A549 (cell line): Measurements from ENCODE around the gene RETREG1. TPM values are rescaled to one million over a fixed set of nuclear protein-coding genes. Genes with fewer than 3 reads are reported as not detected.

Experiments used
- ATAC-seq, 2 experiments: fragments of 200-7000 bp in 1 of 2; fragments of >200 bp in 1 of 2; cut with Nextera tagmentation in 1 of 2; cut with Tn5 transposase in 1 of 2; 3 replicates each; pipeline versions ENCODE4 v1.8.0 to v1.9.1; 2018 to 2020; ENCODE audit warnings: mild to moderate bottlenecking in 1 of 2, moderate library complexity in 1 of 2
- CTCF ChIA-PET: fragments of 300-600 bp; sonication (Branson Sonifier 250); formaldehyde crosslinking; extraction: SDS; loops from one replicate; lab custom pipeline; 2021; ENCODE audit warnings: antibody characterized with exemption, inconsistent platforms; lab: Yijun Ruan, JAX
- POLR2A ChIA-PET: fragments of 350-600 bp; formaldehyde crosslinking; extraction: SDS; loops from one replicate; lab custom pipeline; 2021; ENCODE audit warnings: antibody characterized with exemption, inconsistent platforms; lab: Yijun Ruan, JAX
- DNase-seq, 2 experiments: peaks; one replicate each; pipeline versions ENCODE4 v3.0.0 to v3.0.0-alpha.2; 2011 to 2016; ENCODE audit warnings: low read depth in 1 of 2, low spot score in 1 of 2
- FAIRE-seq: peaks from 2 replicates; lab custom pipeline; 2011; peaks lifted over from hg19 to GRCh38; lab: Jason Lieb, UNC
- H3K27ac ChIP-seq, 2 experiments: fragments of >200 bp; sonication (Bioruptor Twin); formaldehyde crosslinking; 3 replicates each; pipeline ENCODE4 v1.5.1; 2016 to 2017
- H3K4me1 ChIP-seq: fragments of >200 bp; sonication (Bioruptor Twin); formaldehyde crosslinking; 3 replicates; pipeline ENCODE4 v1.6.1; 2016
- H3K4me2 ChIP-seq: fragments of >200 bp; sonication (Bioruptor Twin); formaldehyde crosslinking; 3 replicates; pipeline ENCODE4 v1.6.1; 2016
- H3K4me3 ChIP-seq: fragments of >200 bp; sonication (Bioruptor Twin); formaldehyde crosslinking; 3 replicates; pipeline ENCODE4 v1.5.1; 2016
- H3K9me3 ChIP-seq: fragments of >200 bp; sonication (Bioruptor Twin); formaldehyde crosslinking; 3 replicates; pipeline ENCODE4 v1.6.1; 2016
- BHLHE40 ChIP-seq: IDR thresholded peaks from 2 replicates; pipeline ENCODE4 v1.6.1; 2012; ENCODE audit warnings: low read depth, low read length, inconsistent platforms
- CBX2 ChIP-seq: fragments of 200-600 bp; sonication (generic); IDR thresholded peaks from 2 replicates; pipeline ENCODE4 v1.6.1; 2016; ENCODE audit warnings: low read depth, mild to moderate bottlenecking, borderline replicate concordance
- CBX8 ChIP-seq: fragments of 200-600 bp; sonication (generic); IDR thresholded peaks from 2 replicates; pipeline ENCODE4 v1.6.1; 2016
- CEBPB ChIP-seq, 2 experiments: fragments of >200 bp in 1 of 2; sonication (Bioruptor Twin) in 1 of 2; formaldehyde crosslinking in 1 of 2; IDR thresholded peaks; 2 replicates each; pipeline ENCODE4 v1.6.1; 2012 to 2016
- CHD4 ChIP-seq: fragments of 200-600 bp; sonication (generic); IDR thresholded peaks from 2 replicates; pipeline ENCODE4 v1.6.1; 2016; ENCODE audit warnings: antibody characterized with exemption, mild to moderate bottlenecking, borderline replicate concordance
- ESRRA ChIP-seq: fragments of 150-350 bp; IDR thresholded peaks from 2 replicates; pipeline ENCODE4 v1.6.1; 2014; ENCODE audit warnings: mild to moderate bottlenecking, low read length, borderline replicate concordance
- FOXS1 ChIP-seq: fragments of 250-450 bp; sonication (Bioruptor Pico); IDR thresholded peaks from 2 replicates; pipeline ENCODE4 v1.5.0; 2020; ENCODE audit warnings: mild to moderate bottlenecking, moderate library complexity
- HEYL ChIP-seq: fragments of 250-450 bp; sonication (Bioruptor Pico); IDR thresholded peaks from 2 replicates; pipeline ENCODE4 v1.8.0; 2021; ENCODE audit warnings: mild to moderate bottlenecking, moderate library complexity
- HOXB5 ChIP-seq: fragments of 250-450 bp; sonication (Bioruptor Pico); IDR thresholded peaks from 2 replicates; pipeline ENCODE4 v1.5.0; 2020; ENCODE audit warnings: mild to moderate bottlenecking, moderate library complexity
- KDM1A ChIP-seq: fragments of 200-600 bp; sonication (generic); IDR thresholded peaks from 2 replicates; pipeline ENCODE4 v1.6.1; 2016; ENCODE audit warnings: low read depth, mild to moderate bottlenecking
- MAFK ChIP-seq: fragments of 450-650 bp; IDR thresholded peaks from 2 replicates; pipeline ENCODE4 v1.6.1; 2014; ENCODE audit not compliant: partially characterized antibody
- MAZ ChIP-seq: fragments of 150-350 bp; IDR thresholded peaks from 2 replicates; pipeline ENCODE4 v1.6.1; 2014; ENCODE audit warnings: antibody characterized with exemption, low read depth, low read length, borderline replicate concordance
- MYC ChIP-seq: IDR thresholded peaks from 2 replicates; pipeline ENCODE4 v1.6.1; 2012; ENCODE audit warnings: mild to moderate bottlenecking, inconsistent platforms, low read length, improper control_type of control experiment, borderline replicate concordance
- NPAS2 ChIP-seq: fragments of 250-450 bp; sonication (Bioruptor Pico); IDR thresholded peaks from 2 replicates; pipeline ENCODE4 v1.8.0; 2022; ENCODE audit warnings: mild to moderate bottlenecking, moderate library complexity, borderline replicate concordance
- NR3C1 ChIP-seq: fragments of >200 bp; sonication (Bioruptor Twin); formaldehyde crosslinking; IDR thresholded peaks from 3 replicates; pipeline ENCODE4 v1.6.1; 2017
- POLR2AphosphoS2 ChIP-seq: conservative IDR thresholded peaks from 2 replicates; pipeline ENCODE4 v1.6.1; 2012; ENCODE audit warnings: low read length, improper control_type of control experiment, inconsistent platforms
- RARB ChIP-seq: fragments of 250-450 bp; sonication (Bioruptor Pico); IDR thresholded peaks from 2 replicates; pipeline ENCODE4 v1.8.0; 2021; ENCODE audit warnings: mild to moderate bottlenecking, moderate library complexity
- RCOR1 ChIP-seq: fragments of 150-350 bp; IDR thresholded peaks from 2 replicates; pipeline ENCODE4 v1.6.1; 2014; ENCODE audit warnings: antibody characterized with exemption, low read length, low read depth
- RFX5 ChIP-seq: fragments of 450-650 bp; IDR thresholded peaks from 2 replicates; pipeline ENCODE4 v1.7.1; 2014; ENCODE audit warnings: antibody characterized with exemption, mild to moderate bottlenecking, moderate library complexity
- ZFP36 ChIP-seq: fragments of 450-650 bp; IDR thresholded peaks from 2 replicates; pipeline ENCODE4 v1.6.1; 2014; ENCODE audit warnings: borderline replicate concordance; ENCODE audit not compliant: partially characterized antibody
- WGBS: methylation state at CpG from one replicate; pipeline ENCODE4 v1.1.6; 2017; ENCODE audit errors: missing lambda C conversion rate; 5-methylcytosine and 5-hydroxymethylcytosine counted together
- polyA plus RNA-seq, 4 experiments: library from polyadenylated mRNA; depleted of rRNA in 3 of 4; stranded (reverse); fragments of >200 nt; fragmentation: RNase III in 1 of 4; extraction: RNeasy Plus Mini Kit Qiagen cat#74134 plus additional on column Dnase treatment in 1 of 4; gene quantifications; 2 replicates in 3 of 4; 3 replicates in 1 of 4; pipeline ENCODE4 v1.2.3, GENCODE V29; 2011 to 2017
- TF ChIP-seq, protein P1 (sequence below): fragments of >200 bp; sonication (Bioruptor Twin); formaldehyde crosslinking; IDR thresholded peaks from 2 replicates; pipeline ENCODE4 v1.6.1; 2016
- TF ChIP-seq, protein P2 (sequence below): fragments of >200 bp; sonication (Bioruptor Twin); formaldehyde crosslinking; IDR thresholded peaks from 3 replicates; pipeline ENCODE4 v1.6.1; 2016
- TF ChIP-seq, protein P3 (sequence below): fragments of >200 bp; sonication (Bioruptor Twin); formaldehyde crosslinking; IDR thresholded peaks from 3 replicates; pipeline ENCODE4 v1.5.1; 2016
- TF ChIP-seq, protein P4 (sequence below): IDR thresholded peaks from 2 replicates; pipeline ENCODE4 v1.6.1; 2012
- TF ChIP-seq, protein P5 (sequence below): fragments of 200-600 bp; sonication (generic); IDR thresholded peaks from 2 replicates; pipeline ENCODE4 v1.6.1; 2016; ENCODE audit warnings: antibody characterized with exemption, mild to moderate bottlenecking, moderate library complexity
- TF ChIP-seq, protein P6 (sequence below): fragments of 250-450 bp; sonication (Bioruptor Pico); IDR thresholded peaks from 2 replicates; pipeline ENCODE4 v1.5.0; 2020; ENCODE audit warnings: low read depth, mild to moderate bottlenecking, moderate library complexity

The RETREG1 gene
- polyA plus RNA-seq, 2 of the 4 experiments (the other 2 are of a cell fraction), result 2.1 to 3.4 TPM

DNA sequence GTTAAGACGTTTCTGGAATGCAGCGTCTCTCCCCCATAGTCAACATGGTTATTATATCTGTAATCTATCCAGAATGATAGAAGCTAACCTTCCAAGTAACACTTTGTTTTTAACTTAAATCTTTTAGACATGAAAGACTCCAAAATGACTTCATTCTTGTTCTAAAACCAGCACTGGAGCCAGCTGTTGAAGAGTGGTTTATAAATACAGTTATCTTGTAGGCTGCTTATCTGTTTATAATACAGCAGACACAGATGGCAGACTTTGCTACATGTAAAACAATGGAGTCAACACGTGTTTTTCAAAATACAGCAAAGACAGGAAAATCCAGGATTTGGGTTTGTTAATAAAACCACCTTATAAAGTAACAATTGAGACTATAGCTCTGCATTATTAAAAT lies 48.8 kb upstream of the RETREG1 start:
- DNase-seq (no peak), ATAC-seq (no peak), FAIRE-seq (no peak)
- WGBS, result 70% methylated on average over 3 of the region's 3 CpGs
- Histone ChIP-seq H3K27ac (no peak overlapping the region), H3K4me3 (no peak overlapping the region), H3K4me2 (no peak overlapping the region), H3K9me3 (no peaks in the 10 kb centered on the region), H3K4me1 (no peaks in the 10 kb centered on the region)
- no peak for TF ChIP-seq ESRRA
- no peak for TF ChIP-seq CBX2
- TF ChIP-seq FOXS1, result no peak
- no peak for TF ChIP-seq ZFP36
- TF ChIP-seq CBX8, result no peak
- TF ChIP-seq MAZ, result no peak
- no peak for TF ChIP-seq NPAS2 (CRISPR knock-in tag)
- TF ChIP-seq, protein P1, sequence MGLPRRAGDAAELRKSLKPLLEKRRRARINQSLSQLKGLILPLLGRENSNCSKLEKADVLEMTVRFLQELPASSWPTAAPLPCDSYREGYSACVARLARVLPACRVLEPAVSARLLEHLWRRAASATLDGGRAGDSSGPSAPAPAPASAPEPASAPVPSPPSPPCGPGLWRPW, result no peak
- no peak for TF ChIP-seq RARB (CRISPR knock-in tag)
- TF ChIP-seq HOXB5 (CRISPR knock-in tag), result no peak
- no peak for TF ChIP-seq KDM1A
- TF ChIP-seq, protein P2, sequence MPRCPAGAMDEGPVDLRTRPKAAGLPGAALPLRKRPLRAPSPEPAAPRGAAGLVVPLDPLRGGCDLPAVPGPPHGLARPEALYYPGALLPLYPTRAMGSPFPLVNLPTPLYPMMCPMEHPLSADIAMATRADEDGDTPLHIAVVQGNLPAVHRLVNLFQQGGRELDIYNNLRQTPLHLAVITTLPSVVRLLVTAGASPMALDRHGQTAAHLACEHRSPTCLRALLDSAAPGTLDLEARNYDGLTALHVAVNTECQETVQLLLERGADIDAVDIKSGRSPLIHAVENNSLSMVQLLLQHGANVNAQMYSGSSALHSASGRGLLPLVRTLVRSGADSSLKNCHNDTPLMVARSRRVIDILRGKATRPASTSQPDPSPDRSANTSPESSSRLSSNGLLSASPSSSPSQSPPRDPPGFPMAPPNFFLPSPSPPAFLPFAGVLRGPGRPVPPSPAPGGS, result no peak
- TF ChIP-seq BHLHE40, result no peak
- TF ChIP-seq RCOR1, result no peak
- no peak for TF ChIP-seq HEYL
- TF ChIP-seq, protein P3, sequence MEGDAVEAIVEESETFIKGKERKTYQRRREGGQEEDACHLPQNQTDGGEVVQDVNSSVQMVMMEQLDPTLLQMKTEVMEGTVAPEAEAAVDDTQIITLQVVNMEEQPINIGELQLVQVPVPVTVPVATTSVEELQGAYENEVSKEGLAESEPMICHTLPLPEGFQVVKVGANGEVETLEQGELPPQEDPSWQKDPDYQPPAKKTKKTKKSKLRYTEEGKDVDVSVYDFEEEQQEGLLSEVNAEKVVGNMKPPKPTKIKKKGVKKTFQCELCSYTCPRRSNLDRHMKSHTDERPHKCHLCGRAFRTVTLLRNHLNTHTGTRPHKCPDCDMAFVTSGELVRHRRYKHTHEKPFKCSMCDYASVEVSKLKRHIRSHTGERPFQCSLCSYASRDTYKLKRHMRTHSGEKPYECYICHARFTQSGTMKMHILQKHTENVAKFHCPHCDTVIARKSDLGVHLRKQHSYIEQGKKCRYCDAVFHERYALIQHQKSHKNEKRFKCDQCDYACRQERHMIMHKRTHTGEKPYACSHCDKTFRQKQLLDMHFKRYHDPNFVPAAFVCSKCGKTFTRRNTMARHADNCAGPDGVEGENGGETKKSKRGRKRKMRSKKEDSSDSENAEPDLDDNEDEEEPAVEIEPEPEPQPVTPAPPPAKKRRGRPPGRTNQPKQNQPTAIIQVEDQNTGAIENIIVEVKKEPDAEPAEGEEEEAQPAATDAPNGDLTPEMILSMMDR, result no peak
- TF ChIP-seq CHD4, result no peak
- no peak for TF ChIP-seq CEBPB (IDR thresholded peaks at IDR 0.05)
- no peak for TF ChIP-seq POLR2AphosphoS2
- ChIA-PET CTCF (interaction anchor here (1.4 kb wide), 1 partner anchor 113 kb away, joined by 3 read pairs; no protein-coding TSS in a partner anchor), POLR2A (no interaction called here)

DNA sequence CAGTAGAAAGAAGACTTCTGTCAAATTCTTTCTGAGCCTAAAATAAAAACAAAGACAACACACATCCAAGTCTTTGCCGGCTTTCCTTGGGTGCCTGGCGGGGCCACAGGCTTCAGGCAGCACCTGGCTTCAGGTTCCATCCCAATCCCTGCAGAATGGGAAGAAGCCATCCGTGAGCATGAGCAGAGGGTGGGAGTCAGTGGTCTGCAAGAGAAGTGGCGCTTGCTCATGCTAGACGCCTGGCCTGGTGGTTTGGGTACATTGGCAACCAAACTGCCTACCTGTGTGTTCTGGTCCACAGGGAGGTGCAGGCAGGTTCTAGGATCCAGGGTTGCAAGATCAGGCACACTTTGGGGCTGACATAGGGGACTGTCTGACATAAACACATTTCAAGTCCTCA lies 47.6 kb upstream of the RETREG1 start:
- H3K4me1 ChIP-seq, result no peaks in the 10 kb centered on the region
- H3K4me2 ChIP-seq, result no peak overlapping the region
- no peak for DNase-seq
- ChIA-PET CTCF (interaction anchor here (1.4 kb wide), 1 partner anchor 112 kb away, joined by 3 read pairs; no protein-coding TSS in a partner anchor), POLR2A (no interaction called here)
- H3K4me3 ChIP-seq, result no peak overlapping the region
- no peaks in the 10 kb centered on the region for H3K9me3 ChIP-seq
- TF ChIP-seq MAFK (no peak), POLR2AphosphoS2 (no peak), NR3C1 (no peak), RFX5 (no peak), MYC (no peak)
- TF ChIP-seq, protein P4, sequence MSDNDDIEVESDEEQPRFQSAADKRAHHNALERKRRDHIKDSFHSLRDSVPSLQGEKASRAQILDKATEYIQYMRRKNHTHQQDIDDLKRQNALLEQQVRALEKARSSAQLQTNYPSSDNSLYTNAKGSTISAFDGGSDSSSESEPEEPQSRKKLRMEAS, result no peak
- TF ChIP-seq, protein P5, sequence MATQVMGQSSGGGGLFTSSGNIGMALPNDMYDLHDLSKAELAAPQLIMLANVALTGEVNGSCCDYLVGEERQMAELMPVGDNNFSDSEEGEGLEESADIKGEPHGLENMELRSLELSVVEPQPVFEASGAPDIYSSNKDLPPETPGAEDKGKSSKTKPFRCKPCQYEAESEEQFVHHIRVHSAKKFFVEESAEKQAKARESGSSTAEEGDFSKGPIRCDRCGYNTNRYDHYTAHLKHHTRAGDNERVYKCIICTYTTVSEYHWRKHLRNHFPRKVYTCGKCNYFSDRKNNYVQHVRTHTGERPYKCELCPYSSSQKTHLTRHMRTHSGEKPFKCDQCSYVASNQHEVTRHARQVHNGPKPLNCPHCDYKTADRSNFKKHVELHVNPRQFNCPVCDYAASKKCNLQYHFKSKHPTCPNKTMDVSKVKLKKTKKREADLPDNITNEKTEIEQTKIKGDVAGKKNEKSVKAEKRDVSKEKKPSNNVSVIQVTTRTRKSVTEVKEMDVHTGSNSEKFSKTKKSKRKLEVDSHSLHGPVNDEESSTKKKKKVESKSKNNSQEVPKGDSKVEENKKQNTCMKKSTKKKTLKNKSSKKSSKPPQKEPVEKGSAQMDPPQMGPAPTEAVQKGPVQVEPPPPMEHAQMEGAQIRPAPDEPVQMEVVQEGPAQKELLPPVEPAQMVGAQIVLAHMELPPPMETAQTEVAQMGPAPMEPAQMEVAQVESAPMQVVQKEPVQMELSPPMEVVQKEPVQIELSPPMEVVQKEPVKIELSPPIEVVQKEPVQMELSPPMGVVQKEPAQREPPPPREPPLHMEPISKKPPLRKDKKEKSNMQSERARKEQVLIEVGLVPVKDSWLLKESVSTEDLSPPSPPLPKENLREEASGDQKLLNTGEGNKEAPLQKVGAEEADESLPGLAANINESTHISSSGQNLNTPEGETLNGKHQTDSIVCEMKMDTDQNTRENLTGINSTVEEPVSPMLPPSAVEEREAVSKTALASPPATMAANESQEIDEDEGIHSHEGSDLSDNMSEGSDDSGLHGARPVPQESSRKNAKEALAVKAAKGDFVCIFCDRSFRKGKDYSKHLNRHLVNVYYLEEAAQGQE, result no peak
- TF ChIP-seq, protein P6, sequence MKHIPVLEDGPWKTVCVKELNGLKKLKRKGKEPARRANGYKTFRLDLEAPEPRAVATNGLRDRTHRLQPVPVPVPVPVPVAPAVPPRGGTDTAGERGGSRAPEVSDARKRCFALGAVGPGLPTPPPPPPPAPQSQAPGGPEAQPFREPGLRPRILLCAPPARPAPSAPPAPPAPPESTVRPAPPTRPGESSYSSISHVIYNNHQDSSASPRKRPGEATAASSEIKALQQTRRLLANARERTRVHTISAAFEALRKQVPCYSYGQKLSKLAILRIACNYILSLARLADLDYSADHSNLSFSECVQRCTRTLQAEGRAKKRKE (CRISPR knock-in tag), result no peak
- TF ChIP-seq, protein P3, result no peak
- WGBS, result 97% methylated on average over 5 of the region's 5 CpGs
- no peak for ATAC-seq
- no peak overlapping the region for H3K27ac ChIP-seq
- no peak for FAIRE-seq
